H9 (cell line): ENCODE results near the gene STARD3. TPM values are rescaled to one million over a fixed set of nuclear protein-coding genes. Genes with fewer than 3 reads are reported as not detected.

Experiments used
- DNase-seq: peaks from one replicate; pipeline ENCODE4 v3.0.0-alpha.2; 2017
- H2AFZ ChIP-seq: one replicate; pipeline ENCODE4 v1.6.1; 2013; ENCODE audit warnings: mild to moderate bottlenecking, low read length, control low read depth, moderate library complexity
- H2AK5ac ChIP-seq: 2 replicates; pipeline ENCODE4 v1.6.1; 2013; ENCODE audit warnings: low read length, control low read depth, mixed read lengths; ENCODE audit not compliant: insufficient read length
- H2BK120ac ChIP-seq: one replicate; pipeline ENCODE4 v1.6.1; 2013; ENCODE audit warnings: low read depth, mild to moderate bottlenecking, low read length, control low read depth, inconsistent platforms; ENCODE audit not compliant: poor library complexity, severe bottlenecking
- H2BK12ac ChIP-seq: 2 replicates; pipeline ENCODE4 v1.6.1; 2013; ENCODE audit warnings: low read length, control low read depth, mixed read lengths, low read depth; ENCODE audit not compliant: insufficient read length
- H2BK15ac ChIP-seq: 2 replicates; pipeline ENCODE4 v1.6.1; 2013; ENCODE audit warnings: low read depth, low read length, control low read depth
- H2BK20ac ChIP-seq: one replicate; pipeline ENCODE4 v1.6.1; 2013; ENCODE audit warnings: low read depth, mild to moderate bottlenecking, low read length, control low read depth, inconsistent platforms; ENCODE audit not compliant: poor library complexity, severe bottlenecking
- H2BK5ac ChIP-seq: 2 replicates; pipeline ENCODE4 v1.6.1; 2013; ENCODE audit warnings: low read length, control low read depth, mixed read lengths; ENCODE audit not compliant: insufficient read length
- H3K14ac ChIP-seq: 2 replicates; pipeline ENCODE4 v1.6.1; 2013; ENCODE audit warnings: low read length, control low read depth; ENCODE audit not compliant: insufficient read depth
- H3K18ac ChIP-seq: 2 replicates; pipeline ENCODE4 v1.6.1; 2013; ENCODE audit warnings: low read depth, mild to moderate bottlenecking, mixed read lengths, low read length, control low read depth; ENCODE audit not compliant: insufficient read length
- H3K23ac ChIP-seq: 2 replicates; pipeline ENCODE4 v1.6.1; 2013; ENCODE audit warnings: low read length, control low read depth, mixed read lengths, low read depth; ENCODE audit not compliant: insufficient read length
- H3K23me2 ChIP-seq: 2 replicates; pipeline ENCODE4 v1.6.1; 2013; ENCODE audit warnings: low read depth, mild to moderate bottlenecking, mixed read lengths, low read length, control low read depth; ENCODE audit not compliant: insufficient read length, poor library complexity, severe bottlenecking
- H3K27ac ChIP-seq: 2 replicates; pipeline ENCODE4 v1.5.1; 2013; ENCODE audit warnings: low read length, control low read depth, mixed read lengths, low read depth; ENCODE audit not compliant: insufficient read length
- H3K27me3 ChIP-seq: 2 replicates; pipeline ENCODE4 v1.6.1; 2013; ENCODE audit warnings: low read length, control low read depth, inconsistent platforms; ENCODE audit not compliant: insufficient read depth
- H3K4ac ChIP-seq: 2 replicates; pipeline ENCODE4 v1.6.1; 2013; ENCODE audit warnings: low read depth, mild to moderate bottlenecking, control low read depth, inconsistent platforms, low read length, moderate library complexity
- H3K4me1 ChIP-seq: 2 replicates; pipeline ENCODE4 v1.6.1; 2013; ENCODE audit warnings: low read length, control low read depth, inconsistent platforms; ENCODE audit not compliant: insufficient read depth
- H3K4me2 ChIP-seq: 2 replicates; pipeline ENCODE4 v1.6.1; 2013; ENCODE audit warnings: low read length, control low read depth, mixed read lengths; ENCODE audit not compliant: insufficient read length, insufficient read depth
- H3K56ac ChIP-seq: 2 replicates; pipeline ENCODE4 v1.6.1; 2013; ENCODE audit warnings: low read depth, mild to moderate bottlenecking, mixed read lengths, low read length, control low read depth; ENCODE audit not compliant: insufficient read length
- H3K79me1 ChIP-seq: 2 replicates; pipeline ENCODE4 v1.6.1; 2013; ENCODE audit warnings: low read depth, mild to moderate bottlenecking, moderate library complexity, low read length, control low read depth, inconsistent platforms; ENCODE audit not compliant: insufficient read depth, poor library complexity, severe bottlenecking
- H3K79me2 ChIP-seq: 2 replicates; pipeline ENCODE4 v1.6.1; 2013; ENCODE audit warnings: low read length, control low read depth, inconsistent platforms; ENCODE audit not compliant: insufficient read depth
- H3K9ac ChIP-seq: 2 replicates; pipeline ENCODE4 v1.6.1; 2013; ENCODE audit warnings: low read length, control low read depth, mixed read lengths; ENCODE audit not compliant: insufficient read length; ENCODE audit errors: extremely low read depth
- H3K9me3 ChIP-seq: one replicate; pipeline ENCODE4 v1.6.1; 2013; ENCODE audit warnings: low read depth, low read length, inconsistent platforms; ENCODE audit not compliant: control insufficient read depth
- H3T11ph ChIP-seq: one replicate; pipeline ENCODE4 v1.6.1; 2013; ENCODE audit warnings: mild to moderate bottlenecking, low read length, control low read depth, inconsistent platforms
- H4K20me1 ChIP-seq: one replicate; pipeline ENCODE4 v1.6.1; 2013; ENCODE audit not compliant: control insufficient read depth, insufficient read length, insufficient read depth
- H4K5ac ChIP-seq: 2 replicates; pipeline ENCODE4 v1.6.1; 2013; ENCODE audit warnings: low read depth, mild to moderate bottlenecking, mixed read lengths, low read length, control low read depth; ENCODE audit not compliant: insufficient read length
- H4K8ac ChIP-seq: replicated peaks from 2 replicates; pipeline ENCODE4 v1.6.1; 2013; ENCODE audit warnings: low read length, control low read depth, mixed read lengths, low read depth; ENCODE audit not compliant: insufficient read length
- H4K91ac ChIP-seq: 2 replicates; pipeline ENCODE4 v1.6.1; 2013; ENCODE audit warnings: low read depth, mild to moderate bottlenecking, moderate library complexity, mixed read lengths, low read length, control low read depth; ENCODE audit not compliant: insufficient read length
- H3K27ac Mint-ChIP-seq, 3 experiments: 2 replicates in 2 of 3; 3 replicates in 1 of 3; pipeline ENCODE4 v1.8.0; 2020 to 2021; ENCODE audit warnings: mixed read lengths in 3 of 3, mild to moderate bottlenecking in 1 of 3, moderate library complexity in 1 of 3
- H3K27me3 Mint-ChIP-seq: 2 replicates; pipeline ENCODE4 v1.8.0; 2021; ENCODE audit warnings: low read depth, mild to moderate bottlenecking, moderate library complexity, mixed read lengths
- H3K36me3 Mint-ChIP-seq, 3 experiments: 2 replicates in 2 of 3; 3 replicates in 1 of 3; pipeline ENCODE4 v1.8.0; 2020 to 2021; ENCODE audit warnings: low read depth in 3 of 3, mixed read lengths in 3 of 3; ENCODE audit not compliant: insufficient read depth in 1 of 3
- H3K4me1 Mint-ChIP-seq, 2 experiments: 2 replicates each; pipeline ENCODE4 v1.8.0; 2020; ENCODE audit warnings: mixed read lengths in 2 of 2
- H3K4me3 Mint-ChIP-seq, 2 experiments: 2 replicates in 1 of 2; 3 replicates in 1 of 2; pipeline ENCODE4 v1.8.0; 2020 to 2021; ENCODE audit warnings: mild to moderate bottlenecking in 2 of 2, mixed read lengths in 2 of 2, moderate library complexity in 1 of 2
- H3K9me3 Mint-ChIP-seq, 2 experiments: 2 replicates in 1 of 2; 3 replicates in 1 of 2; pipeline ENCODE4 v1.8.0; 2020; ENCODE audit warnings: mild to moderate bottlenecking in 2 of 2, mixed read lengths in 2 of 2, moderate library complexity in 1 of 2
- CTCF ChIP-seq: fragments of 200-600 bp; sonication (generic); conservative IDR thresholded peaks from 3 replicates; pipeline ENCODE4 v1.8.0; 2021; ENCODE audit warnings: antibody characterized with exemption, mild to moderate bottlenecking
- WGBS: extraction: QIAGEN DNeasy Blood & Tissue Kit; methylation state at CpG from one replicate; pipeline ENCODE4 v1.1.7; 2013; ENCODE audit warnings: missing lambda C conversion rate, low lambda C conversion rate, mixed read lengths; ENCODE audit not compliant: insufficient read length; ENCODE audit errors: extremely low coverage; 5-methylcytosine and 5-hydroxymethylcytosine counted together
- total RNA-seq: library from RNA; stranded (reverse); gene quantifications from 2 replicates; pipeline ENCODE4 v1.2.1, GENCODE V29; 2021

STARD3 gene
- total RNA-seq, 1 experiment from 2014 or later: 51.3 TPM

GRCh38 chr17:39639043-39639442 lies 2.1 kb downstream of the STARD3 start:
- no peak overlapping the region for H2BK20ac ChIP-seq
- H3K14ac ChIP-seq: no peak overlapping the region
- H3K27me3 ChIP-seq: no peaks in the 10 kb centered on the region
- H4K5ac ChIP-seq: no peak overlapping the region
- H2AK5ac ChIP-seq: no peak overlapping the region
- no peak overlapping the region for H3K23ac ChIP-seq
- no peak overlapping the region for H2BK15ac ChIP-seq
- no peak overlapping the region for H3K27ac ChIP-seq
- H3K18ac ChIP-seq: no peak overlapping the region
- no peak overlapping the region for H2BK5ac ChIP-seq
- H3K79me2 ChIP-seq: no peaks in the 10 kb centered on the region; the same call in 1 of the 2 replicates
- H3K56ac ChIP-seq: no peak overlapping the region
- no peak overlapping the region for H3K4ac ChIP-seq
- no peak overlapping the region for H2BK12ac ChIP-seq
- peak overlapping the region in 1 of 2 experiments; percentile 27; a peak in 2 of 5 replicates for H3K4me3 Mint-ChIP-seq
- WGBS: no CpG with 5 or more reads among the region's 2 CpGs
- no peak overlapping the region for H3K4me2 ChIP-seq
- peaks cover 0 to 3% (median 0%) of the 10 kb centered on the region in 3 experiments; a peak in 3 of 7 replicates for H3K36me3 Mint-ChIP-seq
- H3K27ac Mint-ChIP-seq: peak overlapping the region in 1 of 3 experiments; percentile 30; a peak in 2 of 7 replicates
- H2AFZ ChIP-seq: no peak overlapping the region
- H2BK120ac ChIP-seq: no peak overlapping the region
- no peak overlapping the region for H3K9ac ChIP-seq
- no peaks in the 10 kb centered on the region for H3K9me3 Mint-ChIP-seq
- peaks cover 64 to 66% of the 10 kb centered on the region in 2 experiments for H3K4me1 Mint-ChIP-seq
- H4K91ac ChIP-seq: no peak overlapping the region
- H3K79me1 ChIP-seq: no peaks in the 10 kb centered on the region
- H3K4me1 ChIP-seq: peaks cover 9% of the 10 kb centered on the region; the same call in 1 of the 2 replicates
- no peak for TF ChIP-seq CTCF
- peaks cover 8% of the 10 kb centered on the region for H3K23me2 ChIP-seq
- no peak for DNase-seq
- H4K8ac ChIP-seq: no peak overlapping the region
- H4K20me1 ChIP-seq: no peaks in the 10 kb centered on the region
- no peak overlapping the region for H3T11ph ChIP-seq
- H3K9me3 ChIP-seq: no peaks in the 10 kb centered on the region
- H3K27me3 Mint-ChIP-seq: no peaks in the 10 kb centered on the region
